Neutrophil (primary cell): ENCODE data around the gene CTU1.

Source experiments
- H3K27ac ChIP-seq: fragments of 200-600 bp; sonication (generic); 2 replicates; pipeline ENCODE4 v1.5.1; 2016; ENCODE audit warnings: mild to moderate bottlenecking, moderate library complexity
- H3K27me3 ChIP-seq: fragments of 200-600 bp; sonication (generic); 2 replicates; pipeline ENCODE4 v1.6.0; 2016; ENCODE audit warnings: mild to moderate bottlenecking
- H3K36me3 ChIP-seq: fragments of 200-600 bp; sonication (generic); 2 replicates; pipeline ENCODE4 v1.5.1; 2017
- H3K4me1 ChIP-seq, 2 experiments: fragments of 200-600 bp in 1 of 2; sonication (generic) in 1 of 2; 1 replicate in 1 of 2; 2 replicates in 1 of 2; pipeline versions ENCODE4 v1.5.1 to v1.6.1; 2013 to 2016; ENCODE audit warnings: low read depth in 1 of 2, low read length in 1 of 2, mild to moderate bottlenecking in 1 of 2, moderate library complexity in 1 of 2; ENCODE audit not compliant: control insufficient read depth in 1 of 2, insufficient read depth in 1 of 2
- H3K4me3 ChIP-seq, 2 experiments: fragments of 200-600 bp in 1 of 2; sonication (generic) in 1 of 2; 1 replicate in 1 of 2; 2 replicates in 1 of 2; pipeline ENCODE4 v1.5.1; 2013 to 2016; ENCODE audit warnings: low read depth in 1 of 2, low read length in 1 of 2, mild to moderate bottlenecking in 1 of 2, moderate library complexity in 1 of 2
- H3K9me3 ChIP-seq: fragments of 200-600 bp; sonication (generic); 2 replicates; pipeline ENCODE4 v1.5.1; 2016
- CTCF ChIP-seq: fragments of 200-600 bp; sonication (generic); IDR thresholded peaks from 2 replicates; pipeline ENCODE4 v1.5.1; 2016; ENCODE audit warnings: antibody characterized with exemption

CTU1 gene

GRCh38 chr19:51124729-51125128 lies 16.5 kb upstream of the CTU1 start, which contains the start of gene SIGLEC9:
SIGLEC9 (plus strand) TSS chr19:51124906; CDS start chr19:51124975, 69 bp downstream.
- Histone ChIP-seq H3K9me3 (no peaks in the 10 kb centered on the region), H3K27ac (peak within 1 kb of the TSS; percentile 98), H3K36me3 (peaks cover 35% of the 10 kb centered on the region), H3K27me3 (no peaks in the 10 kb centered on the region), H3K4me1 (peaks cover 99 to 100% of the 10 kb centered on the region in 2 experiments), H3K4me3 (peak within 1 kb of the TSS; percentile 71 to 95)
- no peak for TF ChIP-seq CTCF

- H3K36me3 ChIP-seq, result peaks cover 30% of the 10 kb centered on the region
- no peaks in the 10 kb centered on the region for H3K27me3 ChIP-seq
- H3K27ac ChIP-seq, result peak overlapping the region; percentile 98
- H3K9me3 ChIP-seq, result no peaks in the 10 kb centered on the region
- peak overlapping the region; percentile 71 to 95 for H3K4me3 ChIP-seq
- H3K4me1 ChIP-seq, result peaks cover 99 to 100% of the 10 kb centered on the region in 2 experiments
- TF ChIP-seq CTCF, result no peak
Measured at GRCh38 chr19:51124216-51124615, 16.0 kb upstream of the CTU1 start.

- no peak for TF ChIP-seq CTCF
- Histone ChIP-seq H3K27me3 (no peaks in the 10 kb centered on the region), H3K27ac (peak overlapping the region; percentile 98), H3K36me3 (peaks cover 26% of the 10 kb centered on the region), H3K4me1 (peaks cover 96 to 99% of the 10 kb centered on the region in 2 experiments), H3K9me3 (no peaks in the 10 kb centered on the region), H3K4me3 (peak overlapping the region; percentile 71 to 95)
Measured at GRCh38 chr19:51123802-51124201, 15.6 kb upstream of the CTU1 start.

- H3K36me3 ChIP-seq, result peaks cover 22% of the 10 kb centered on the region
- peak overlapping the region; percentile 71 to 95 for H3K4me3 ChIP-seq
- no peak for TF ChIP-seq CTCF
- H3K9me3 ChIP-seq, result no peaks in the 10 kb centered on the region
- H3K27ac ChIP-seq, result peak overlapping the region; percentile 98
- H3K27me3 ChIP-seq, result no peaks in the 10 kb centered on the region
- peaks cover 92 to 94% of the 10 kb centered on the region in 2 experiments for H3K4me1 ChIP-seq
Measured at GRCh38 chr19:51123381-51123800, 15.2 kb upstream of the CTU1 start.

- no peaks in the 10 kb centered on the region for H3K27me3 ChIP-seq
- H3K4me3 ChIP-seq, result peak overlapping the region; percentile 71 to 95
- H3K4me1 ChIP-seq, result peaks cover 82 to 84% of the 10 kb centered on the region in 2 experiments
- no peak for TF ChIP-seq CTCF
- H3K9me3 ChIP-seq, result no peaks in the 10 kb centered on the region
- H3K27ac ChIP-seq, result peak overlapping the region; percentile 98
- H3K36me3 ChIP-seq, result peaks cover 12% of the 10 kb centered on the region
Measured at GRCh38 chr19:51122112-51122981, 14.1 kb upstream of the CTU1 start.
